IPS DF 4.7 (cell line): ENCODE measurements around the gene C1orf21.
A peak's percentile ranks its signal among the peaks of the same experiment; 100 is the strongest.

Experiments used
- DNase-seq: peaks from one replicate; pipeline ENCODE4 v3.0.0-alpha.2; 2013; ENCODE audit warnings: low spot score; ENCODE audit errors: extremely low read depth

The C1orf21 gene

GRCh38 chr1:184485751-184486723 lies 99.2 kb downstream of the C1orf21 start:
- no peak for DNase-seq

- peak; percentile 30 for DNase-seq
Observed at GRCh38 chr1:184486761-184487445, 100.1 kb downstream of the C1orf21 start.

GRCh38 chr1:184487531-184488193 lies 100.8 kb downstream of the C1orf21 start:
- no peak for DNase-seq

- DNase-seq = no peak
Observed at GRCh38 chr1:184489908-184490307, 103.1 kb downstream of the C1orf21 start.

- no peak for DNase-seq
Observed at GRCh38 chr1:184492536-184492935, 105.7 kb downstream of the C1orf21 start.

GRCh38 chr1:184493987-184494388 lies 107.2 kb downstream of the C1orf21 start:
- DNase-seq = no peak

GRCh38 chr1:184494929-184495328 lies 108.1 kb downstream of the C1orf21 start:
- DNase-seq = no peak

- DNase-seq = peak; percentile 44
Observed at GRCh38 chr1:184497959-184498723, 111.3 kb downstream of the C1orf21 start.

- DNase-seq = no peak
Observed at GRCh38 chr1:184499616-184500015, 112.8 kb downstream of the C1orf21 start.

- no peak for DNase-seq
Observed at GRCh38 chr1:184502161-184502560, 115.3 kb downstream of the C1orf21 start.

- no peak for DNase-seq
Observed at GRCh38 chr1:184503221-184503749, 116.5 kb downstream of the C1orf21 start.

GRCh38 chr1:184504040-184504954 lies 117.5 kb downstream of the C1orf21 start:
- DNase-seq = no peak

GRCh38 chr1:184504955-184505338 lies 118.1 kb downstream of the C1orf21 start:
- no peak for DNase-seq

GRCh38 chr1:184506481-184506880 lies 119.7 kb downstream of the C1orf21 start:
- DNase-seq = no peak

- no peak for DNase-seq
Observed at GRCh38 chr1:184507165-184507564, 120.3 kb downstream of the C1orf21 start.

- no peak for DNase-seq
Observed at GRCh38 chr1:184507604-184508280, 120.9 kb downstream of the C1orf21 start.

- no peak for DNase-seq
Observed at GRCh38 chr1:184509105-184509504, 122.3 kb downstream of the C1orf21 start.

- DNase-seq = no peak
Observed at GRCh38 chr1:184510110-184510509, 123.3 kb downstream of the C1orf21 start.

- DNase-seq = no peak
Observed at GRCh38 chr1:184512724-184513123, 125.9 kb downstream of the C1orf21 start.
